Spleen (tissue), 11 donors: ENCODE results near the gene RNPEP. TPM values are rescaled to one million over a fixed set of nuclear protein-coding genes. Genes with fewer than 3 reads are reported as not detected.

Source experiments
- DNase-seq: peaks from one replicate; pipeline ENCODE4 v3.0.0-alpha.2; 2020
- H3K27ac ChIP-seq, 8 donors: fragments of 200-600 bp; sonication (generic) in 7 of 8; 1 replicate in 4 of 8; 2 replicates in 4 of 8; pipeline versions ENCODE4 v1.5.0 to v1.8.0; 2016 to 2021; ENCODE audit warnings: inconsistent platforms in 4 of 8, mild to moderate bottlenecking in 4 of 8, moderate library complexity in 1 of 8
- H3K27me3 ChIP-seq, 7 donors: fragments of 200-600 bp; sonication (generic) in 6 of 7; replicated peaks in 1 of 7; 1 replicate in 4 of 7; 2 replicates in 3 of 7; pipeline versions ENCODE4 v1.5.0 to v1.8.0; 2016 to 2021; ENCODE audit warnings: inconsistent platforms in 3 of 7, mild to moderate bottlenecking in 1 of 7
- H3K36me3 ChIP-seq, 6 donors: fragments of 200-600 bp; sonication (generic) in 5 of 6; 1 replicate in 4 of 6; 2 replicates in 2 of 6; pipeline versions ENCODE4 v1.5.0 to v1.8.0; 2016 to 2021; ENCODE audit warnings: inconsistent platforms in 2 of 6
- H3K4me1 ChIP-seq, 6 donors: fragments of 200-600 bp; sonication (generic) in 5 of 6; 1 replicate in 3 of 6; 2 replicates in 3 of 6; pipeline versions ENCODE4 v1.5.0 to v1.8.0; 2016 to 2021; ENCODE audit warnings: inconsistent platforms in 3 of 6
- H3K4me3 ChIP-seq, 8 donors: fragments of 200-600 bp; sonication (generic) in 7 of 8; 1 replicate in 4 of 8; 2 replicates in 4 of 8; pipeline versions ENCODE4 v1.5.0 to v1.8.0; 2016 to 2021; ENCODE audit warnings: inconsistent platforms in 4 of 8, mild to moderate bottlenecking in 4 of 8, moderate library complexity in 2 of 8
- H3K9me3 ChIP-seq, 8 donors: fragments of 200-600 bp; sonication (generic) in 7 of 8; 1 replicate in 4 of 8; 2 replicates in 4 of 8; pipeline versions ENCODE4 v1.5.0 to v1.8.0; 2016 to 2021; ENCODE audit warnings: inconsistent platforms in 4 of 8
- POLR2A ChIP-seq, 3 donors: fragments of 450-650 bp; IDR thresholded peaks; one replicate each; pipeline ENCODE4 v1.5.1; 2017; ENCODE audit warnings: antibody characterized with exemption in 3 of 3, mild to moderate bottlenecking in 1 of 3
- POLR2AphosphoS5 ChIP-seq, 3 donors: sonication (generic); formaldehyde crosslinking; IDR thresholded peaks; one replicate each; pipeline ENCODE4 v1.5.1; 2017; ENCODE audit warnings: antibody characterized with exemption in 3 of 3
- WGBS, 5 donors: extraction: QIAGEN DNeasy Blood & Tissue Kit in 3 of 5; methylation state at CpG; one replicate each; pipeline versions ENCODE4 v1.1.5 to v1.1.7; 2013 to 2018; 5-methylcytosine and 5-hydroxymethylcytosine counted together
- intact Hi-C: fragments of 100-400 bp; cut with DNase I; formaldehyde crosslinking; loops from one replicate; pipeline ENCODE4 v1.15.0; 2023; ENCODE audit warnings: low total_unique reads
- polyA plus RNA-seq, 3 donors: library from polyadenylated mRNA; stranded (reverse); fragments of 200-250 nt; gene quantifications; one replicate each; pipeline ENCODE4 v1.2.1, GENCODE V29; 2013
- total RNA-seq, 7 donors: library from RNA; depleted of rRNA in 3 of 7; stranded (reverse); fragments of >200 nt in 3 of 7; fragmentation: NEBNext Ultra II Directional in 4 of 7; extraction: Animal tissue kit (Norgen Biotek cat#: 25700) in 4 of 7; gene quantifications; one replicate each; pipeline versions ENCODE4 v1.1.0 to v1.2.1, GENCODE V29; 2016 to 2021
- TF ChIP-seq, protein P1 (sequence below), 11 experiments: fragments of 200-600 bp in 7 of 11; fragments of 450-650 bp in 4 of 11; sonication (generic) in 4 of 11; IDR thresholded peaks in 8 of 11; conservative IDR thresholded peaks in 3 of 11; 1 replicate in 7 of 11; 2 replicates in 4 of 11; pipeline versions ENCODE4 v1.4.0 to v1.8.0; 2016 to 2021; ENCODE audit warnings: antibody characterized with exemption in 11 of 11, inconsistent platforms in 4 of 11, mild to moderate bottlenecking in 1 of 11
- donor health status: healthy with polysubstance abuse.
- donor health status: DM: no; HTN: no; CAD: no; lungs with moderate emphysema.
- donor health status: DM: no; HTN: no; CAD: no.
- donor health status: Bipolar disorder and iron deficiency.
- donor health status: healthy.
- donor health status: DM: no; HTN: no; CAD: no.
- donor health status: DM: yes; HTN: yes; CAD: no.

Gene RNPEP
- total and polyA plus RNA-seq, 10 donors, result 24.8 to 69.0 (median 57.3) TPM

DNA sequence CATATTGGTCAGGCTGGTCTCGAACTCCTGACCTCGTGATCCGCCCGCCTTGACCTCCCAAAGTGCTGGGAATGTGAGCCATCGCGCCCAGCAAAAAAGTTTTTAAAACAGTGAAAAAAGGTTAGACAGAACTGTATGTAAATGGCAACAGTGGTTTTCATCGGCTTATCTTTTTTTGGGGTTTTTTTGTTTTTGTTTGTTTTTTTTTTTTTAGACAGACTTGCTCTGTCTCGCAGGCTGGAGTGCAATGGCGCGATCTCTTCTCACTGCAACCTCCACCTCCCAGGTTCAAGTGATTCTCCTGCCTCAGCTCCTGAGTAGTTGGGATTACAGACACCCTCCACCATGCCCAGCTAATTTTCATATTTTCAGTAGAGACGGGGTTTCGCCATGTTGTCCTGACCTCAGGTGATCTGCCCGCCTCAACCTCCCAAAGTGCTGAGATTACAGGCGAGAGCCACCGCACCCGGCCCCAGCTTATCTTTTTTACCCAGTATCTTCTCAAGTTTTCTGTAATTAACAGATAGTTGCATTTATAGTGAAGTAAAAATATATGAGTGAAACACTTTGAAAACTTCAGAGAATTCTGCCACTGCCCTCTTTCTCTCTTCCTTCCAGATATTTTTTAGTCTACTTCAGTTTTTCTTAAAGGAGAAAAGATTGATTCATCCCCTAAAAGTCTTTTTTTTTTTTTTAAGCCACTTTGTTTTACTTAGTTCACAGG, 14.1 kb upstream of the RNPEP start:
- intact Hi-C loops, result no loop called here
- H3K4me1 ChIP-seq, result peaks cover 0 to 6% (median 0%) of the 10 kb centered on the region in 6 donors
- H3K4me3 ChIP-seq, result no peak overlapping the region
- no peaks in the 10 kb centered on the region for H3K9me3 ChIP-seq
- no peak for DNase-seq
- TF ChIP-seq POLR2AphosphoS5 (IDR thresholded peaks at IDR 0.05) (no peak), POLR2A (IDR thresholded peaks at IDR 0.05) (no peak)
- TF ChIP-seq, protein P1, sequence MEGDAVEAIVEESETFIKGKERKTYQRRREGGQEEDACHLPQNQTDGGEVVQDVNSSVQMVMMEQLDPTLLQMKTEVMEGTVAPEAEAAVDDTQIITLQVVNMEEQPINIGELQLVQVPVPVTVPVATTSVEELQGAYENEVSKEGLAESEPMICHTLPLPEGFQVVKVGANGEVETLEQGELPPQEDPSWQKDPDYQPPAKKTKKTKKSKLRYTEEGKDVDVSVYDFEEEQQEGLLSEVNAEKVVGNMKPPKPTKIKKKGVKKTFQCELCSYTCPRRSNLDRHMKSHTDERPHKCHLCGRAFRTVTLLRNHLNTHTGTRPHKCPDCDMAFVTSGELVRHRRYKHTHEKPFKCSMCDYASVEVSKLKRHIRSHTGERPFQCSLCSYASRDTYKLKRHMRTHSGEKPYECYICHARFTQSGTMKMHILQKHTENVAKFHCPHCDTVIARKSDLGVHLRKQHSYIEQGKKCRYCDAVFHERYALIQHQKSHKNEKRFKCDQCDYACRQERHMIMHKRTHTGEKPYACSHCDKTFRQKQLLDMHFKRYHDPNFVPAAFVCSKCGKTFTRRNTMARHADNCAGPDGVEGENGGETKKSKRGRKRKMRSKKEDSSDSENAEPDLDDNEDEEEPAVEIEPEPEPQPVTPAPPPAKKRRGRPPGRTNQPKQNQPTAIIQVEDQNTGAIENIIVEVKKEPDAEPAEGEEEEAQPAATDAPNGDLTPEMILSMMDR (IDR thresholded peaks at IDR 0.05 in 8 of 11, conservative IDR thresholded peaks at IDR 0.05 in 3 of 11), result no peak
- H3K27ac ChIP-seq, result no peak overlapping the region
- peaks cover 2 to 79% (median 74%) of the 10 kb centered on the region in 6 donors for H3K36me3 ChIP-seq
- H3K27me3 ChIP-seq, result no peaks in the 10 kb centered on the region
- WGBS, 5 donors, result 86 to 92% (median 91%) methylated on average over 16 of the region's 16 CpGs

DNA sequence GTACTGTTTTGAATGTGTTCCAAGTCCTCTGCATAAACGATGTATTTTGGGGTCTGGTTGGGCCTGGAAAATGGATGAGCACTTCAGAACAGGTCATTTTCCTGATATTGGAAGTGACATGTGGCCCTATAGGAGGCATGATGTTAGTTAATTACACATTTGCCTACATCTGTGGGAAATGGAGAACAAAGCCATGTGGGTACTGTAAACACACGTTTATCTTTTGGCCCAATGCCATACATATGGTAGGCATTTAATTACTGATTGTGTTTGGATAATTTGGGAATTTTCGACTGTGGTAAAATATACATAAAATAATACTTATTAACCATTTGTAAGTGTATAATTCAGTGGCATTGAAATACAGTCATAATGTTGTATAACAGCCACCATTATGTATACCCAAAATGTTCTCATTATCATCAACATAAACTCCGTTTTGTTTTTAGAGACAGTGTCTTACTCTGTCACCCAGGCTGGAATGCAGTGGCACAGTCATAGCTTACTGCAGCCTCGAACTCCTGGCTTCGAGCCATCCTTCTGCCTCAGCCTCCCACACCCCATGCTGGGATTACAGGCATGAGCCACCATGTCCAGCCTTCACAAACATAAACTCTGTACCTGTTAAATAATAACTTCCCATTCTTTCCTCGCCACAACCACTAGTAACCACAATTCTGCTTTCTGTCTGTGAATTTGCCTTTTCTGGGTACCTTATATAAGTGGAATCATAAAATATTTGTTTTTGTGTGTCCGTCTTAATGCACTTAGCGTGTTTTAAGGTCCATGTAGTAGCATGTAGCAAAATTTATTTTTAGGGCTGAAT, 11.9 kb upstream of the RNPEP start:
- Histone ChIP-seq H3K4me1 (peaks cover 0 to 6% (median 0%) of the 10 kb centered on the region in 6 donors), H3K9me3 (no peaks in the 10 kb centered on the region), H3K27ac (no peak overlapping the region), H3K27me3 (no peaks in the 10 kb centered on the region), H3K4me3 (no peak overlapping the region), H3K36me3 (peaks cover 0 to 57% (median 53%) of the 10 kb centered on the region in 6 donors)
- WGBS, 5 donors, result 69 to 74% (median 71%) methylated on average over 9 of the region's 9 CpGs
- DNase-seq, result no peak
- TF ChIP-seq POLR2A (IDR thresholded peaks at IDR 0.05), result no peak
- intact Hi-C loops, result loop anchor here (5.0 kb wide), 1 partner anchor 88 kb away; no protein-coding TSS in a partner anchor

DNA sequence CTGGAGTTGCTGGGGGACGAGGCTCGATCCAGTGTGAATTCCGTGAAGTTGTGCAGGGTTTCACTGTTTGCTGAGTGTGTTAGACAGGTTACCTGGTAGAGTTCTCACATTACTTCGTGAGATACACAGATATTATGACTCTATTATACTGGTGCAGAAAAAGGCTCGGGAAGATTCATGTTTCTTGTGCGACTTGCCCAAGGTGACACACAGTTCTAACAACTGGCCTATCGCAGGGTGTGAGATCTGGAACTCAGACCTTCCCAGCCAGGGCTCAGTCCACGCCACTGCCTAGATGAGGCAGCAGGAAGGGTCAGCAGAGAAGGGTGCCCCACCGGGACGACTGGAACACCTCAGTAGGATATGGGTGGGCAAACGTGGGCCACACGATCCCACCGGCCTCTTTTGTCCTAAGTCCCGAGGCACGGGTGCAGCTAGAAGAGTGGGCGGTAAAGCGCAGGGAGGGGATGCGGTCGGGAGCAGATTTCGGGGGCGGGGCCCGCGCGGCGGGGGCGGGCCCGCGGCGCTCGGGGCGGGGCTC, 296 bp upstream of the RNPEP start:
- peak; percentile 94 for DNase-seq
- TF ChIP-seq POLR2AphosphoS5 (IDR thresholded peaks at IDR 0.05) (no peak), POLR2A (IDR thresholded peaks at IDR 0.05) (no peak)
- TF ChIP-seq, protein P1 (IDR thresholded peaks at IDR 0.05 in 8 of 11, conservative IDR thresholded peaks at IDR 0.05 in 3 of 11), result no peak
- no peaks in the 10 kb centered on the region for H3K36me3 ChIP-seq
- 10 to 14% (median 11%) methylated on average over 20 to 31 of the region's 31 CpGs for WGBS, 5 donors
- intact Hi-C loops, result no loop called here
- H3K27me3 ChIP-seq, result no peaks in the 10 kb centered on the region
- no peaks in the 10 kb centered on the region for H3K9me3 ChIP-seq
- peak overlapping the region in 7 of 8 donors; percentile 83 to 97 (median 94) for H3K27ac ChIP-seq
- H3K4me3 ChIP-seq, result peak overlapping the region; percentile 93 to 100 (median 97)
- peaks cover 12 to 37% (median 24%) of the 10 kb centered on the region in 6 donors for H3K4me1 ChIP-seq

DNA sequence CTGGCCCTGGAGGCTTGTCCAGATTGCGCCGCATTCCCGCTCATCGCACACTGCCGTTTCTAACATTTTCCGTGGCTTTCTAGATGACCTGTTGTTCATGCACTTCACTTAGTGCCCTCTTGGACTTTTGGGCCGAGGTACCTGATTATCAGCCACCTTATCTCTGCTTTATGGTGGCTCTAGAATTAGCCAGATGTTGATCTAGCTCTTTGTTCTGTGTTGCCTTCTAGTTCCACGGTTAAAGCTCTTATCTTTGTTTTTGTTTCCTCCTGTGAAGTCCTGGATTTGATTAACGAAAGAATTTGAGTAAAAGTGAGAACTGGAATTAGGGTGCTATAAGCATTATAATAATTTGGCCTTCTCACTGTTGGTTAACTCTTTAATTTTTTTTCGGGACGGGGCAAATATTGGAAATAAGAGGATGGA, 945 bp downstream of the RNPEP start:
- intact Hi-C loops, result no loop called here
- no peak for TF ChIP-seq POLR2A (IDR thresholded peaks at IDR 0.05)
- no peak for TF ChIP-seq POLR2AphosphoS5 (IDR thresholded peaks at IDR 0.05)
- TF ChIP-seq, protein P1 (IDR thresholded peaks at IDR 0.05 in 8 of 11, conservative IDR thresholded peaks at IDR 0.05 in 3 of 11), result peak in 1 of 11 experiments; percentile 5
- peaks cover 0 to 8% (median 0%) of the 10 kb centered on the region in 6 donors for H3K36me3 ChIP-seq
- H3K9me3 ChIP-seq, result no peaks in the 10 kb centered on the region
- 12 to 20% (median 16%) methylated on average over 11 of the region's 11 CpGs for WGBS, 5 donors
- peak overlapping the region; percentile 93 to 100 (median 97) for H3K4me3 ChIP-seq
- H3K27me3 ChIP-seq, result no peaks in the 10 kb centered on the region
- H3K27ac ChIP-seq, result peak overlapping the region; percentile 82 to 97 (median 94)
- DNase-seq, result no peak
- peaks cover 12 to 37% (median 24%) of the 10 kb centered on the region in 6 donors for H3K4me1 ChIP-seq
